Superior temporal gyrus (tissue), 1 donor: ENCODE data around the gene DDO.
A peak's percentile ranks its signal among the peaks of the same experiment; 100 is the strongest.
"Not testable (repeated sequence)": the region's sequence is repeated elsewhere in the genome, so short reads cannot be mapped to it uniquely, and the experiment has no call there.

Source experiments
- DNase-seq: peaks from one replicate; pipeline ENCODE4 v3.0.0-alpha.2; 2016; ENCODE audit errors: extremely low spot score

DDO gene

DNA sequence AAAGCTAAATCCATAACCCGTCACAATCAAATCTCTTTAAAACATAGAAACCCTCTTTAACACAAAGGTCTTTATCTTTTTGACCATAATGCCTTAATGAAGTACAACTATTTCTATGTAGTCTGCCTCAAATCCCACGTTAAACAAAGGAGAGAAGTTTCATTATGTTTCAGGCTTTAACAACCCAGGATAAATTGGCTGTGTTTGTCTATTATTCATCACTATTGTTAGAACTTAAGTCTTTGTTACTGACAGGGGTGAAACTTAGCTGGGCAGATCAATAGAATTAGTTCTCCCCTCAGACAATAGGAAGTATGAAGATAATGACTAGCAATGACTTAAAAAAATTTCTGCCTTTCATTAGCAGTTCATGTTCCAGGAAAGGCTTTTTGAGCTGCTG, 47.1 kb downstream of the DDO start:
- DNase-seq: no peak

DNA sequence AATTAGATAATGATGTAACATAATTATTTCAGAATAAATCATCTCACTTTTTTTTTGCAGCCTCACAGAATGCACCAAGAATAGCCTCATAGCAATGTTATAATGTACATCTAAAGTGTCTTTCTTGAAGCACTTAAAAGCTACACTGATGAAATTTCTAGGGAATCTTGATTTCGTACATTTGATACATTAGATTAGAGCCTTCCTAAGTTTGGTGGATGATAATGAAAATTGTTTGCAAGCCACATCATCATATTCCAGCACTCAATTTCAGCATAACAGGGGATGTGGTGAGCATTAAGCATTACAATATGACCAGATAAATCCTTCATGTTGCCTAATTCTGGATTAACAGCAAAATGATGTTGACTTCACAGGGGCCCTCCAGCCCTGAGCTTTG, 47.5 kb downstream of the DDO start:
- no peak for DNase-seq

DNA sequence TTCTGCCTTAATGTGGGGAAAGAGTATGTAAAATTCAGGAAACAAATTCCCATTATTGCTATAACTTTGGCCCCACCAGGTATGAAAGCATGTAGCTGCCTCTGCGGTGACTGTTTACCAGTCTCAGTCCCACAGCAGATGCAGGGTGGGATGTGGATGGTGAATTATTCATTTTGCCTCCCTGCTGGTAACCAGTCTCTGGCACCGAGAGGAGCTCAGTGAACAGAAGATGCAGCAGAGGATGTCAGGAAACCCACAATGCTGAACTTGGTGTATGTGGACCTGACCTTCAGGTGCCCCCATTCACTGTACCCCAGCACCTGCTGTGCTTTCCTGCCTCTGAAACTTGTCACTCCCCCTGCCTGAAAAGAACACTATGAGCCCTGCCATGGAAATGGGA, 48.4 kb downstream of the DDO start:
- no peak for DNase-seq

DNA sequence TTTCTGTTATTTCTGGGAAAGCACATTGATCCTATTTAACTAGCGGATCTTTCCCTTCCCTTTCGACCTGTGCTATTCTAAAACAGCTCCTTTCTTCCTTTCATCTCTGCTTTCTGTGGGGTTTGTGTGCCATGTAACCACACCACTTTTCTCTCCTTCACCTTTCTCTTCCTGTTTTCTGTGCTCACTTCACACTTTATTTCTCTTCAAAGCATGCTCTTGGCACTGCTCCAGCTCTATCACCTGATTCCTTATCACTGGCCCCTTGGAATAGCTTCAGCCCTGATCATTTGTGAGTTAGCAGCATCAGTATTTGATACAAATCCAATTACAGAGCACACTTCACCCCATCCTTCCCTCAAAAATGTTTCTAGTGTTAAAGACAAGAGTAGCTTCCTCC, 49.1 kb downstream of the DDO start:
- no peak for DNase-seq

DNA sequence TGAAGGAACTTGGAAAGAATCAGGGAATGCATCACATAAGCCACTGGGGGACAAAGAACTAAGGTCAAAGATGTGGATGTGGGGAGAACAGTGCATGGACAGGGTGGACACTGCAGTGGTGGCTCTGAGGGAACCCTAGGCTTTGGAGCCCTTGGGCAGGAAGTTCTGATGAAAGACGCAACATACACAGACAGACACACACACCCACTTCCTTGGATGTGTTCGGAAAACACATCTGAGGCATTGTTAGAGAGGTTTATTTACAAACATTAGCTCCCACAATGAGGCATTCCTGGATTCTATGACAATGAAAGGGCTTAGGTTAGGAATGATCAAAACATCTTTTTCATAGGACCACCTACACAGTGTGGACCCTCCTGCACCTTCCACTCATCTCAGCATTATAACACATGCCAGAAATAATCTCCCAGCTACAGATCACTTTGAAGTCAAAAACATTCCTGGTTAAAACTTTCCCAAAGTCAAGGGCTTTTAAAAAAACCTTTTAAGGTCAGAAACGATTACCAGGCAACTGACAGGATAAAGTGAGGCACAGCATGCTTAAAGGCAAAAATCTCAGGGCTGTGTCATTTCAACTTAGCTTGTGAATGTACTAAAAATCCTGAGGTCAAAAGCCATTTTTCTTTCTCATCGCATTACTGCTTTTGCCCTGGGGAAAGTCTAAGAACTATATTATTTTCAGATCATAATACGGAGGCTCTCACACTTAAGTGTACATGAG, 50.8 kb downstream of the DDO start:
- DNase-seq: no peak

DNA sequence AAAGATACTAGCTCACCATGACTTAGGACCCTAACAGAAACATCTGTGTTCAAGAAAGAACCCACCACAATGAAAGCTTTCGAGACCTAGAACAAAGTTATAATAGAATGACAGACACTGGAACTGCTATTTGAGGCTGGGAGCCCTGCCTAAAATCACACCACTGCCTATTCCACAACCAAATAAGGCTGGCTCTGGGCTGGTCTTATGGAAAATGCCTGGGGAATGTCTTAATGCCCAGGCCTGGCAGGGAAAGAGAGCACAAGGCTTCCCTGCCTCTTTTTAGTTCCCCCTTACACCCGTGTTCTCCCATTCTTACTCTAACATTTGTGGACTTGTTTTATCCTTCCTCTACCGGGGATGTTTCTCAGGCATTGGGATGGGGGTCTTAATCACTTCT, 51.6 kb downstream of the DDO start:
- DNase-seq: no peak

DNA sequence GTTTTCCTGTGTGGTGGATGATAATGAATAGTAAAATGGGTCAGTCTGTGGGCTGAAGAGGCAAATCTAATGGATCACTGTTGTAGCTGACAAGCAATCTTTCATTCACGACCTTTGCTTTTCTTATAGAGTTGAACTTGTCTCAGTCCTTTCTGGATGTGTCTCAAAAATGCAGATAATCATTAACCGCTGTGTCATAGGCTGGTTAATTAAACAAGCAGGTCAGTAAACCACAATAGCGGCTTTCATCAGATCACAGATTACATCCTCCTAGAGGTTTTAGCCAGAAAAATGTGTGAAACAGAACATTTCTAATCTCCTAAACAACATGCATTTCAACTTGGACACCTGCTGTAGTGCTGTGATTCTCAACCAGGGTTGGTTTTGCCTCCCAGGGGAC, 54.7 kb downstream of the DDO start:
- DNase-seq: no peak

DNA sequence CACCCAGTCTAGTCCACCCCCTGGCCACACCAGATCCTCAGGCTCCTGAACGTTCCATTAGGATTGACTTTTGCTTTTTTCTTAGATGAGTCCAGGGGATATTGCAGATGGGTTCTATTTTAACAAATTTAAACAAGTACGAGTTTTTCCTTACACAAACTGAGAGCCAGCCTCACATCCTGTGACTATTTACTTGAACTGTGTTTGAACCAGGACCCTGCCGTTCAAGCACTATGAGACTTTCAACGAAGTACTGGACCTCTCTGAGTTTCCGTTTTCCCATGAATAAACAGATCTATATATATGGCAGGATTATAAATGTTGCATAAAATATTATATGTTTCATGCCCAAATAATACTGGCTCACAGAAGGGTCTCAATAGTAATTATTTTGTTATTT, 55.8 kb downstream of the DDO start:
- DNase-seq: no peak

DNA sequence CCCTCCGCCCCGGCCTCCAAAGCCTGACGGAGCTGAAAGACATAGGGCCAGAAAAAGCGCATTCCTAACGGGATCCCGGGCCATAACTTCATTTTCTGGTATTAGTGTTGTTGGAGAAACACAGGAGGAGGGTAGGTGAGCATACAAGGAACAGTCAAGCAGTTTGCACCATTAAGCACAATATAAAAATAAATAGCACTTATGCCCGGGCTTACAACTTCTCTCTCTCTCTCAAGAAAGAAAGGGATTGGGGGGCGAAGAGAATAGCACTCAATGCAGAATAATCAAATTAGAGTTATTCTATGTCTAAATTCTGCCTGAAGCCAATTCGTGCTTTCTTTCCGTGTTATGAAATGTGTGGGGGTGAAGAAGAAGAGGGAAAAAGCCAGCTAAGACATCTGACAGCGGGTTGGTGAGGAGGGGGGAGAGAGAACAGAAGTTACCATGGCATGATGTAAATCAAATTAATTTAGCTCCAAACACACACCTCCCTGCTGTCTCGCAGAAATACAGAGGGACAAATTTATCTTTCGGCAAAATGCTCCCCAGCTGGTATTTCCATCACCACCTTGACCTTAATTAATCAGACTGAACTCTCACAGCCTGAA, 56.7 kb downstream of the DDO start:
- DNase-seq: peak; percentile 61

DNA sequence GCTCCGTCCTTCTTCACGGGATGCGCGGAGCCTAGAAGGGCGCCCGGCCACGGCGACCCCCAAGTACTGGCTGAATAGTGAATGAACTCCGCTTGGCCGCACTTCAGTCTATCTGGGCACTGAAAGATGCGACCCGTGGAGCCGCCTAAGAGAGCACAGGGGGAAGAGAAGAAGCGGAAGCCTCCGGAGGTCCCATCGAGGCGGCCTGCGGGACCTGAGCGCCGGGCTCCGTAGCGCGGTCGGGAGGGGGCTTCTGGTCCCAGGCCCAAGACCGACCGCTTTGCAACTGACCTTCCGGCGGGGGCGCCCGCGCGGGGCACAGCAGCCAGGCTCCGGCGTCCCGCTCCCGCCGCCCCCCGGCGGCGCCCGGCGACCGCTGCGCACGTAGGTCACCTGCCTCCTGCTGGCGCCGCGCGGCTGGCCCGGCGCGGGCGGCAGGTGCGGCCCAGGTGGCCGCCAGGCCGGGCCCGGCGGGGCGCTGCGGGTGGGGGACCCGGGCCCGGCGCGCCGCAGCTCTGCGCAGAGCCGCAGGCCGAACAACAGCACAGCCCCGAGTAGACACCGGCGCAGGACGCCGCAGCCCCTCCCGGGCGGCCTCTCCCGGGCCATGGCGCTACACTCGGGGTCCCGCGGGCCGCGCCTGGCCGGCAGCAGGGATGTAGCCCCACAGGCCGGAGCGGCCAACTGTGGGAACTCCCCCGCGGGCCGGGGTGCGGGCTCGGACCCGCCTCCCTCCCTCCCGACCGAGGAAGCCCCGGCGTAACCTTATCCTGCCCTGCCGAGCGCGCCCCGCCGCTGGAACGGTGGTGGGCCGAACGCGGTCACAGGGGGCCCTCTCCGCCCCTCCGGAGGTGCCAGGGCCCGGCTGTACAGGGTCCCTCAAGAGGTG, 57.5 kb downstream of the DDO start, which contains the start of gene METTL24:
TSS of gene METTL24 (minus strand) at position 686 of the 889 bp plus-strand sequence. CDS start at position 609, 77 bp downstream.
- DNase-seq: no peak

DNA sequence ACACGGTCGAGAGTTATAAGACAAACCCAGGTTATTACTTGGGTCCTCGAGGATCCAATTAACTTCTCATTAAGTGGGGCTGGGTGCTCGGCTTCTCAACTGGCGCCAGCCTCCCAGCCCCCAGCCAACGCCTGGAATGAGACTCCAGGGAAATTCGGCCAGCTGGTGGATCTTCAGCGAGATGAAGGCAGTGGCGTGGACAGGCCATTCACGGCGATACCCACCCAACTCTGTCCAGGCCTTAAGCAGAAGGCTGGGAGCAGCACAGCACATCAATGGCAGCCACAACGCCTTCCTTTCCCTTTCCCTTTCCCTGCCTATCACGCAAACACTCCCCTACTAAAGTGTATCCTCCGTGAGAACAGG, 58.1 kb downstream of the DDO start:
- DNase-seq: no peak

DNA sequence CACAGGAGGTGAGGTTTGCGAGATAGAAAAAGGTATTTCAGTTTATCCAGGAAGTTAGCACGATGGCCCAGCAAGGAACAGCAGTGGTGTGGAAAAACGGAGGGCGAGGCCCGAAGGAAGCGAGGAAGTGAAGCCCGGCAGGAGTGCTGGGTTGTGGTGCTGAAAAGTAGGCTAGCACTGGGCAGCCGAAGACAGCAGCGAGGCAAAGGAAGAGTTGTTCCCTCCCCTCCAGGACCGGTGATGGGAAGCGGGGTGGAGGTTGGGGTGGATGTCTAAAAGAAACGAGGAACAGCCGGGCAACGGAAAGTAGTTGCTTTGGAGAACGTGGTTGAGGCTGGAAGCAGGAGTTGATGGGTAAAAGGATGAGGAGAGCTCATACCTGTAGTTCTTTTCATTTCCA, 58.6 kb downstream of the DDO start:
- no peak for DNase-seq

DNA sequence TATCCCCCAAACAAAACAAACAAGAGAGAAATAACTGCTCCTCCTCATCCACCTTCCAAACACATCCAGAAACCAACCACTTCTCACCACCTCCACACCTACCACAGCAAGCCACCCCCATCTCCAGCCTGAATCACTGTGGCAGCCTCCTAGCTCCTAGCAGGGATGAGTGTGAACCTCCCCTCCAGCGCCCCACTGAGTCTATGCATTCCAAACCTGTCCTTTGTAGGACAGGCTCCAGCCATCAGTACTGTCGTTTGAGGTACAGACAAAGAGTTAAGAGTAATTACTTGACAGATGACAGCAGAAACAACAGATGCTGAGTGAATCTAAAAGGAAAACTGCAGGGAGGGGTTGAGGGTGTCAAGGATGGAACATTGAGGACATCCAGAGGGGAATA, 59.6 kb downstream of the DDO start:
- DNase-seq: peak; percentile 47

DNA sequence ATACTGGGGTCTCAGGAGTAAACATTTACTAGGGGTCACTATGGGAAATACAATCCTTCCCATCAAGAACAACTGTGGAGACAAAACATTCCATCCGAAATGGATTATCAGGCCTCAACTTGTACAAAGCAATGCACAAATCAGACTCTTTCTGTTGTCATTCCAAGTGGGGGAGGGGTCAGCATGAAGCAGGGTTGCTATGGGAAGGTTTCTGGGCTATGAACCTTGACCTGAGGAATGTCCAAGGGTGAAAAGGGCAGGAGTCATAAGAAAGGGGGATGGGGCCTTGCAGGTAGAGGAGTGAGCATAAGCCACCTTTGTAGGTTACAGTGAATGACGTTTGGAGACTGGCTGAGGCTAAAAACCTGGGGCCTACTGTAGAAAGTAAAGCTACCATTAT, 60.4 kb downstream of the DDO start:
- DNase-seq: no peak

DNA sequence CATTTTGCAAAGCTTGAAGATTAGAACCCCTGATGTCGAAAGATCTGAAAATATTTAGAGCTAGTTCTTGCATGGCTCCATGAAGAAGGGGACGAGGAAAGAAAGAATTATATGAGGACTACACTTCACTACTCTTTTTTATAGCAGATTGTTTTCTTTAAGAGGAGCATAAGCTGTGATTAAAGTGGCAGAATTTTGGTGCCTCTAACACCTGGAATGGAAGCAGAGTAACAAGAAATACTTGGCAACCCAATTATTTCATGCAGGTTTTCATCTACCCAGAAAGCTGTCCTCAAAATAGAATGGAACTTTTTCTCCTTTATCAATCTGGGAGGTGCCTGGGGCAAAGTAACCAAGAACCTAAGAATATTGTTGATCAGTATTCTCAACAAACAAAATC, 61.2 kb downstream of the DDO start:
- peak; percentile 52 for DNase-seq

DNA sequence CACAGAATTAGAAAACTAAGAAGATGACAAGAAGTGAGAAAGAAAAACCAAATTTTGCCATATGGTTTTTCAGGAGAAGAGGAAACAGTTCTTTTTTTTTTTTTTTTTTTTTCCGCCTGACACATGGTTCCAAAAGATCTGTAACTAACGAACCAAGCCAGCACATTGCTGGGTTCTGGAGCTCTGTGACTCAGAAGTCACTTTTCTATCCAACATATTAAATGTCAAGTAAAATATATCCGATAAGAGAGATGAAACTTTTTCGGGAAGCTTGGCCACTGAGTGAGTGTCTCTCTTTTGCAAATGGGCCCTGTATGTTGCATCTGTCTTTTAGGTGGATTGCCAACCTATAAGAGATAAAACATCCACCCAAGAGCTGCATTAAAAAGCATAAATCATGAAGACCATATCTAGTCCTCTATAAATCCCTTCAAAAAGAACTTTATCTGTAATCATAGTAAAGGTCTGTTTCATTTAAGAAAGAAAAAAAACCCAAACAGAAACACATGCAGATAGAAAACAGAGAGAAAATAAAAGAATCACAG, 61.8 kb downstream of the DDO start:
- DNase-seq: peak; percentile 54

DNA sequence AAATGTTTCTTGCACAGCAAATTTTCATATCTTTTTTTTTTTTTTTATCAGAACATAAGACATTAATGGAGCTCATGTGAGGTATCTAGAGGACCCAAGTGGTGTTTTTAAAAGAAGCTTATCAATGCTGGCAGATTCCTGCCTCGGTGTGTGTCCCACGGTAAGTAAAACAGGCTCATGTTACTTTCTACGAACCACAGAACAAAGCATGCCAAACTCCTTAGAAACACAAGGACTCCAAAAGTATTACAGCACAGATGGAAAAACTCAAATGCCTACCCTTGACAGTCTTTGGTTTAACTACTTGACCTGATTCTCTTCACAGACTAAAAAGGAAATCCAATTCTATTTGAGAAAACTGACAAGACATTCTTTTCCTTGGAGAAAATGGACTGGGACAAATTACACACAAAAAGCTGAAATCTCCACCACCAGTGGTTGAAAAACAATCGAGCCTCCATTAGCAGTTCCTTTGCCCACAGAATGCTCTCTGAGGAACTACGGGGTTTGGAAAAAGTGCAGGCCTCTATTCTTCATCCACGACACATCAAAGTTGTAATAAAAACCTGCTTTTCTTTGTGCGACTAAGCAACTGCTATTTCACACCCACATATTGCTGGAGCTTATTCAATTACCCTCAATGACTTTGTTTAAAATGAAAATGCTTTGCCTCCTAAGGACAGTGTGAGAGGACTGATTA, 62.7 kb downstream of the DDO start:
- no peak for DNase-seq

DNA sequence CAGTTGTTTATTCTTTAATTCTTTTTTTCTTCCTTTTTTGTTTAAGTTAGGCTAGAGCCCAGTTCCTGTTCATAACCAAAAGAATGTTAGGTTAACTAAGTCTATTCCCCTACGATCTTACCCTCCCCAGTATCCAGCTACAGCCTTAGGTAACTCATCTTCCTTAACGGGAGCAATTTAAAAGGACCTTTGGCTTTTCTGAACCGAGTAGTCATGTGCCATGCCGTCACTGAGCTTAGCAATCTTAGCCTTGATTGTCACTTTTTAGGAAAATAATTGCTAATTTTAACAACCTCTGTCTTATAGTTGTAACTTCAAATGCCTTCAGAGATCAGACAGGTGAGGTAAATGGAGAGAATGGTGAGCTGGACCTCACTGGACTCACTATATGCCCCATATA, 63.4 kb downstream of the DDO start:
- no peak for DNase-seq

DNA sequence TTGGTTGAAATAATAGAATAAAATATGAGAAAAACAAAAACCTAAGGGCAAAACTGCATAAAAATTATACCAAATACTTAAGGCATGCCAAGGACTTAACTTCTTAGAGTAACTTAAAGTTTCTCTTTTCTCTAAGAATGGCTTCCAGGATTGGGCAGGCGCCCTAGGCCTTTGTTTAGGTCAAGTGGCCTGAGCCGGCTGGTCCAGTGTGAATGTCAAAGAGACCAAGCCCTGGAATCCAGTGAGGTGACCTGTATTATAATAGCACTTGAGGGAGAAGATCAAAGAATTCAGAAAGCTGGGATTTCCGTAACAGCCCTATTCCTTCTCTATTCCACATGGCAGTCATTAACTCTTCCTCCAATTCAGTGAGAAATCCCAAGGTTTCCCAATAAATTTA, 63.8 kb downstream of the DDO start:
- no peak for DNase-seq

DNA sequence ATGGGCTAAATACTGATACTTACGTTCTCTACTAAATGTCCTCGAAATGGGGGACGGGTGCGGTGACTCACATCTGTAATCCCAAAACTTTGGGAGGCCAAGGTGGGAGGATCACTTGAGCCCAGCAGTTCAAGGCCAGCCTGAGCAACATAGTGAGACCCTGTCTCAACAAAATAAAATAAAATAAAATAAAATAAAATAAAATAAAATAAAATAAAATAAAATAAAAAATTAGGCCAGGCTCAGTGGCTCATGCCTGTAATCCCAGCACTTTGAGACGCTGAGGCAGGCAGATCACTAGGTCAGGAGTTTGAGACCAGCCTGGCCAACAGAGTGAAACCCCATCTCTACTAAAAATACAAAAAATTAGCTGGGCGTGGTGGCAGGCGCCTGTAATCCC, 64.8 kb downstream of the DDO start:
- not testable (repeated sequence) for DNase-seq

DNA sequence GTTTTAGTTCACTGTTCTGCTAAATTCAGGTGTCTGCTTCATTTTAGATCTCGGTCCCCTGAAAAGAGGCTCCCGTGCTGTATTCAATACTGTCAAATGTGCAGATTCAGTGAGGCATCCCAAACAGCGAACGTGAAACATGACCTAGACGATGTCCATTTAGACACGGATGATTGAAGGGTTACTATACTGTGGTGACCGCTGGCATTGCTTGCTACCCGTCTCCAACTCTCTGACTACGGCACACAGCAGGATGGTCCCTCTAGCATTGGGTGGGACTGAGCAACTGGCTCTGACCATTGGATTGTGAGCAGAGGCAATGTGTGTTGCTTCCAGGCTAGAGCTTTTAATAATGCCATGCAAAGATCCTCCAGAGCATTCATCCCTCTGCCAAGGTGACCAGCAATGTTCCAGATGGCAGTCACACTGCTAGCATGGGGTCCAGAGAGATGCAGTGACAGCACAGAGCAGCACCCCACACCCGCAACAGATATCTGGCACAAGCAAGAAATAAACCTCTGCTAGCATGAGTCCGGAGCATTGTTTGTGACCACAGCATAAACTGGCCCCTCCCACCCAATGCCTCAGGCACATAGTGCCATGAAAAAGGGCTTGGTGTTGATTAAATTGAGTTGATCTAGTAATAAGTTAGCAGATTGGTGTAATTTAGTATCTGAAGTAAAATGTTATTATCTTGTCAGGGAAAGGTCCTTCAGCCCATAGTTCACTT, 66.2 kb downstream of the DDO start:
- no peak for DNase-seq
